Measurements from ENCODE around the gene EPB41L1. TPM values are rescaled to one million over a fixed set of nuclear protein-coding genes. Genes with fewer than 3 reads are reported as not detected.
A peak's percentile ranks its signal among the peaks of the same experiment; 100 is the strongest.

The EPB41L1 gene
- total and polyA plus RNA-seq, 2 experiments from 2014 or later: 24.1 to 48.7 TPM

- no peak overlapping the region for H2AFZ ChIP-seq
- peaks cover 12% of the 10 kb centered on the region for H3K27me3 Mint-ChIP-seq (ENCODE audit: insufficient read depth, low read depth, poor library complexity)
- peak overlapping the region; percentile 91 for H3K4me2 ChIP-seq
- no peaks in the 10 kb centered on the region for H3K27me3 ChIP-seq (ENCODE audit: insufficient read depth)
- no peak overlapping the region for H3K27ac ChIP-seq (ENCODE audit: low read depth)
- no peaks in the 10 kb centered on the region for H3K36me3 Mint-ChIP-seq (ENCODE audit: low read depth)
- H3K4me1 Mint-ChIP-seq: peaks cover 17% of the 10 kb centered on the region
- peaks cover 4% of the 10 kb centered on the region for H3K79me2 ChIP-seq (replicated peaks; ENCODE audit: insufficient read depth)
- H3K4me3 ChIP-seq: peak overlapping the region; percentile 86
- no peaks in the 10 kb centered on the region for H3K9me2 ChIP-seq (ENCODE audit: insufficient read depth)
- no peak for DNase-seq (ENCODE audit: low spot score)
- no peaks in the 10 kb centered on the region for H3K9me3 Mint-ChIP-seq
- H3F3A ChIP-seq (replicated peaks; ENCODE audit: low read depth): no peaks in the 10 kb centered on the region
- H3K4me1 ChIP-seq (ENCODE audit: insufficient read depth): peaks cover 15% of the 10 kb centered on the region
- peak overlapping the region; percentile 77 for H3K4me3 Mint-ChIP-seq
- H3K36me3 ChIP-seq (ENCODE audit: insufficient read depth): no peaks in the 10 kb centered on the region
- TF ChIP-seq POLR2AphosphoS5 (IDR thresholded peaks at IDR 0.05; ENCODE audit: low read depth): no peak
- TF ChIP-seq STAT1 (IDR thresholded peaks at IDR 0.05; ENCODE audit: unreplicated experiment): no peak
- no peak for TF ChIP-seq ZNF331 (CRISPR knock-in tag; IDR thresholded peaks at IDR 0.05; ENCODE audit: low read depth)
- no peak for TF ChIP-seq ETS1 (IDR thresholded peaks at IDR 0.05)
- no peak for TF ChIP-seq REST (IDR thresholded peaks at IDR 0.05; ENCODE audit: unreplicated experiment)
- TF ChIP-seq CTCF (conservative IDR thresholded peaks at IDR 0.05; ENCODE audit: low read depth in 2 of 2): no peak
- no peak for TF ChIP-seq JUNB (IDR thresholded peaks at IDR 0.05; ENCODE audit: unreplicated experiment)
- no peak for TF ChIP-seq CREB1 (CRISPR knock-in tag; IDR thresholded peaks at IDR 0.05; ENCODE audit: low read depth)
- no peak for TF ChIP-seq NANOG (IDR thresholded peaks at IDR 0.05; ENCODE audit: borderline replicate concordance)
- no peak for TF ChIP-seq EZH2 (IDR thresholded peaks at IDR 0.05; ENCODE audit: low read depth, unreplicated experiment)
- TF ChIP-seq ZNF462 (CRISPR knock-in tag; IDR thresholded peaks at IDR 0.05): no peak
- TF ChIP-seq EZH2phosphoT487 (IDR thresholded peaks at IDR 0.05; ENCODE audit: unreplicated experiment): no peak
- no peak for TF ChIP-seq ZNF114 (CRISPR knock-in tag; IDR thresholded peaks at IDR 0.05)
- no peak for ATAC-seq
- no peak overlapping the region for H3K27ac Mint-ChIP-seq
- H4K20me1 ChIP-seq (replicated peaks; ENCODE audit: insufficient read depth): peaks cover 7% of the 10 kb centered on the region; the same call in 1 of the 2 replicates
Measured at GRCh38 chr20:36155629-36155971, 1.1 kb downstream of the EPB41L1 start.
